COR-L47 (cell line): Measurements from ENCODE around the gene MCCC2.
"Not testable (repeated sequence)": the region's sequence is repeated elsewhere in the genome, so short reads cannot be mapped to it uniquely, and the experiment has no call there.

Source experiments
- DNase-seq: peaks from one replicate; lab custom pipeline; 2025; lab: John Stamatoyannopoulos, UW

MCCC2 gene

GRCh38 chr5:71662381-71662780 is 75.2 kb downstream of the MCCC2 start:
- no peak for DNase-seq

GRCh38 chr5:71663191-71663969 is 76.2 kb downstream of the MCCC2 start:
- no peak for DNase-seq

GRCh38 chr5:71664615-71665014 is 77.5 kb downstream of the MCCC2 start:
- DNase-seq, result not testable (repeated sequence)

- DNase-seq, result no peak
Measured at GRCh38 chr5:71666321-71666720, 79.2 kb downstream of the MCCC2 start.

- no peak for DNase-seq
Measured at GRCh38 chr5:71677977-71678376, 90.8 kb downstream of the MCCC2 start.

GRCh38 chr5:71679714-71680113 is 92.6 kb downstream of the MCCC2 start:
- DNase-seq, result no peak

- no peak for DNase-seq
Measured at GRCh38 chr5:71680510-71680909, 93.4 kb downstream of the MCCC2 start.

- no peak for DNase-seq
Measured at GRCh38 chr5:71681296-71681695, 94.2 kb downstream of the MCCC2 start.

GRCh38 chr5:71684309-71684708 is 97.2 kb downstream of the MCCC2 start:
- DNase-seq, result no peak

- DNase-seq, result no peak
Measured at GRCh38 chr5:71693828-71694427, 106.8 kb downstream of the MCCC2 start.

- no peak for DNase-seq
Measured at GRCh38 chr5:71695071-71695470, 107.9 kb downstream of the MCCC2 start.

GRCh38 chr5:71695595-71695994 is 108.5 kb downstream of the MCCC2 start:
- DNase-seq, result no peak

GRCh38 chr5:71697967-71698366 is 110.8 kb downstream of the MCCC2 start:
- no peak for DNase-seq

- no peak for DNase-seq
Measured at GRCh38 chr5:71699233-71699632, 112.1 kb downstream of the MCCC2 start.

GRCh38 chr5:71699751-71700150 is 112.6 kb downstream of the MCCC2 start:
- no peak for DNase-seq

GRCh38 chr5:71700803-71701202 is 113.7 kb downstream of the MCCC2 start:
- no peak for DNase-seq

GRCh38 chr5:71701407-71701806 is 114.3 kb downstream of the MCCC2 start:
- DNase-seq, result no peak

- DNase-seq, result no peak
Measured at GRCh38 chr5:71703941-71704340, 116.8 kb downstream of the MCCC2 start.

- no peak for DNase-seq
Measured at GRCh38 chr5:71705421-71705820, 118.3 kb downstream of the MCCC2 start.

GRCh38 chr5:71706906-71707305 is 119.8 kb downstream of the MCCC2 start:
- no peak for DNase-seq
